Neuronal stem cell (in vitro differentiated cells): ENCODE measurements around the gene ARHGEF28.

ENCODE experiments used
- DNase-seq: peaks from one replicate; pipeline ENCODE4 v3.0.0-alpha.2; 2013; ENCODE audit warnings: low spot score
- H2AFZ ChIP-seq: one replicate; pipeline ENCODE4 v1.6.1; 2013; ENCODE audit warnings: mild to moderate bottlenecking, low read length, inconsistent platforms
- H2AK5ac ChIP-seq: 2 replicates; pipeline ENCODE4 v1.6.1; 2013; ENCODE audit warnings: low read depth, mild to moderate bottlenecking, inconsistent platforms, low read length, moderate library complexity, mixed read lengths
- H2BK120ac ChIP-seq: 2 replicates; pipeline ENCODE4 v1.6.1; 2013; ENCODE audit warnings: low read depth, mild to moderate bottlenecking, inconsistent platforms, low read length, moderate library complexity, mixed read lengths
- H2BK12ac ChIP-seq: one replicate; pipeline ENCODE4 v1.6.1; 2013; ENCODE audit warnings: low read length, inconsistent platforms
- H2BK15ac ChIP-seq: 2 replicates; pipeline ENCODE4 v1.6.1; 2013; ENCODE audit warnings: mild to moderate bottlenecking, low read length, inconsistent platforms, mixed read lengths
- H2BK5ac ChIP-seq: one replicate; pipeline ENCODE4 v1.6.1; 2013; ENCODE audit warnings: inconsistent platforms, mild to moderate bottlenecking, low read length, moderate library complexity
- H3K14ac ChIP-seq: one replicate; pipeline ENCODE4 v1.6.1; 2013; ENCODE audit warnings: low read length, inconsistent platforms
- H3K18ac ChIP-seq: 2 replicates; pipeline ENCODE4 v1.6.1; 2013; ENCODE audit warnings: low read length, inconsistent platforms
- H3K23ac ChIP-seq: 2 replicates; pipeline ENCODE4 v1.6.1; 2013; ENCODE audit warnings: low read depth, mild to moderate bottlenecking, mixed read lengths, low read length, inconsistent platforms; ENCODE audit not compliant: poor library complexity
- H3K27ac ChIP-seq: replicated peaks from 3 replicates; pipeline ENCODE4 v1.5.1; 2013; ENCODE audit warnings: low read length, inconsistent platforms
- H3K27me3 ChIP-seq, 3 experiments: 2 replicates each; pipeline ENCODE4 v1.6.1; 2013; ENCODE audit warnings: low read length in 3 of 3, mild to moderate bottlenecking in 2 of 3, inconsistent platforms in 1 of 3, low read depth in 1 of 3, mixed read lengths in 1 of 3, moderate library complexity in 1 of 3; ENCODE audit not compliant: control insufficient read depth in 3 of 3, insufficient read depth in 3 of 3
- H3K36me3 ChIP-seq, 2 donors: replicated peaks in 1 of 2; 2 replicates each; pipeline ENCODE4 v1.6.1; 2013; ENCODE audit warnings: low read length in 2 of 2; ENCODE audit not compliant: control insufficient read depth in 2 of 2, insufficient read depth in 2 of 2
- H3K4ac ChIP-seq: 2 replicates; pipeline ENCODE4 v1.6.1; 2013; ENCODE audit warnings: inconsistent platforms, mild to moderate bottlenecking, low read length, moderate library complexity
- H3K4me1 ChIP-seq, 2 donors: 1 replicate in 1 of 2; 2 replicates in 1 of 2; pipeline ENCODE4 v1.6.1; 2013; ENCODE audit warnings: low read length in 2 of 2, low read depth in 1 of 2; ENCODE audit not compliant: control insufficient read depth in 2 of 2, insufficient read depth in 1 of 2
- H3K4me2 ChIP-seq: one replicate; pipeline ENCODE4 v1.6.1; 2013; ENCODE audit warnings: mild to moderate bottlenecking, low read length, inconsistent platforms; ENCODE audit not compliant: insufficient read depth, poor library complexity, severe bottlenecking
- H3K4me3 ChIP-seq, 2 donors: 2 replicates each; pipeline ENCODE4 v1.5.1; 2013; ENCODE audit warnings: low read length in 2 of 2, mild to moderate bottlenecking in 2 of 2, inconsistent platforms in 1 of 2, moderate library complexity in 1 of 2
- H3K79me1 ChIP-seq: one replicate; pipeline ENCODE4 v1.6.1; 2013; ENCODE audit warnings: low read depth, mild to moderate bottlenecking, inconsistent platforms, low read length, moderate library complexity
- H3K9ac ChIP-seq: one replicate; pipeline ENCODE4 v1.6.1; 2013; ENCODE audit warnings: mild to moderate bottlenecking, low read depth, low read length, inconsistent platforms; ENCODE audit not compliant: poor library complexity
- H3K9me3 ChIP-seq, 2 donors: replicated peaks in 1 of 2; 2 replicates each; pipeline versions ENCODE3 to v1.6.1; 2013; ENCODE audit warnings: low read length in 2 of 2, mild to moderate bottlenecking in 2 of 2, inconsistent platforms in 1 of 2, low read depth in 1 of 2, mixed read lengths in 1 of 2, moderate library complexity in 1 of 2; ENCODE audit not compliant: control insufficient read depth in 2 of 2, insufficient read depth in 1 of 2
- H4K8ac ChIP-seq: one replicate; pipeline ENCODE4 v1.6.1; 2013; ENCODE audit warnings: low read depth, mild to moderate bottlenecking, inconsistent platforms, low read length, moderate library complexity
- H4K91ac ChIP-seq: one replicate; pipeline ENCODE4 v1.6.1; 2013; ENCODE audit warnings: low read length, low read depth, mild to moderate bottlenecking, inconsistent platforms; ENCODE audit not compliant: poor library complexity
- WGBS, 2 donors: extraction: QIAGEN DNeasy Blood & Tissue Kit; methylation state at CpG; one replicate each; pipeline ENCODE4 v1.1.7; 2013; ENCODE audit warnings: missing lambda C conversion rate in 2 of 2, mixed read lengths in 1 of 2; ENCODE audit not compliant: insufficient read length in 2 of 2, insufficient replicate concordance in 1 of 2; ENCODE audit errors: extremely low coverage in 2 of 2; 5-methylcytosine and 5-hydroxymethylcytosine counted together

Gene ARHGEF28

DNA sequence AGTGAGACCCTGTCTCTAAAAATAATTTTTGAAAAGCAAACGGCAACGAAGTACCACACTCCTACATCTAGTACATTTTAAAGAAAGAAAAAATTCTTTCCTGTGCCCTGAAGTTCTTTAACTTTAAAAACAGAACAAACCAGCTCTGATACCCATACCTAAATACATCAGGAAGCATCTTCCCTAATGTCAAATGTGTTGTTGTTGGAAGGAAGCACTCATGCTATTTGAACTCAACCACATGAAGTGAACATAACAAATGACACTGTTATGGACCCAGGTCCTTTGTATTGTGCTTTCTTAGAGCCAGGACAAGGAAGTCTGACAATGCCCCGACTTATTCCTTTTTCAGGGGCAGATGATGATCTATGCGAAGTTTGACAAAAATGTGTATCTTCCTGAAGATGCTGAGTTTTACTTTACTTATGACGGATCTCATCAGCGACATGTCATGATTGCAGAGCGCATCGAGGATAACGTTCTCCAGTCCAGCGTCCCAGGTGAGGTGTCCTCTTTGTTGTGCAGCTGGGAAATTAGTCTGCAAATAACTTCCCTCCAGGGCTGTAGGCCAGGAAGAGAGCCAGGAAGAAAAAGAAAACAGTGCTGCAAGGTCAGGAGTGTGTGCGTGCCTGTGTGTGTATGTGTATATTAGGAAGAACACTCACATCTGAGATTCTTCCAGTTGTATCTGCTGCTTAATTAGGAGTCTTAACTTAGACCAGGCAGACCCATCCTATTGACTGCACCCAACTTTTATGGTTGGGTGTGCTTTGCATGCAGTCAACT is 123.7 kb downstream of the ARHGEF28 start:
- Histone ChIP-seq H3K18ac (no peak overlapping the region), H3K4me1 (peaks cover 0 to 2% of the 10 kb centered on the region in 2 donors), H3K79me1 (no peaks in the 10 kb centered on the region), H2BK12ac (no peak overlapping the region), H3K9ac (no peak overlapping the region), H2BK120ac (no peak overlapping the region), H3K27ac (no peak overlapping the region), H2BK15ac (no peak overlapping the region), H2AK5ac (no peak overlapping the region), H3K23ac (no peak overlapping the region), H4K91ac (no peak overlapping the region), H2BK5ac (no peak overlapping the region), H3K4me3 (no peak overlapping the region), H3K14ac (no peak overlapping the region), H3K36me3 (no peaks in the 10 kb centered on the region), H3K4ac (no peak overlapping the region), H3K4me2 (no peak overlapping the region), H3K9me3 (peaks cover 0 to 1% of the 10 kb centered on the region in 2 donors), H4K8ac (no peak overlapping the region), H3K27me3 (peaks cover 0 to 17% (median 0%) of the 10 kb centered on the region in 3 experiments), H2AFZ (no peak overlapping the region)
- no peak for DNase-seq
- WGBS, 2 donors = no CpG with 5 or more reads among the region's 11 CpGs

DNA sequence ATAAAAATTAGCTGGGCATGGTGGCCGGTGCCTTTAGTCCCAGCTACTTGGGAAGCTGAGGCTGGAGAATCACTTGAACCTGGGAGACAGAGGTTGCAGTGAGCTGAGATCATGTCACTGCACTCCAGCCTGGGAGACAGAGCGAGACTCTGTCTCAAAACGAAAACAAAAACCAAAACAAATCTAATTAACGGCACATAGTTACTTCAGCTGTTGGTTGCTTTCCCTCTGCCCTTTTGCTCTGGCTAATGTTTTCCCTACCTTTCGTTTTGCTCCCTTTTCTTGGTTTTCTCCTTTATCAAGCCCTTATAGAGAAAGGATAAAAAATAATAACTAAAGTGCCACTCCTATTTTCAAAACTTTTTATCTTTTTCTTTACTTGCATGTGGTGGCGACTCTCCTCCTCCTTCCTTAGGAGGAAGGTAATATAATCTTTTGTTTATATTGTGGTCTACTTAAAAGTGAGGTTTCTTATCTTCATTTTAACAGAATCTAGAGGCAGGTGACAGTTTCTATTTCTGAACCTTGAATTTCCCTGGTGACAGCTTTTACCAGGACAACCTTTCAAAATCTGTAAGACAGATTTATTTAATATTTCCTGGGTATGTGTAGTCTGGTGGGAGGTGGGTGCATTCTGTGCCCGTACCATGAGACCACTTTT is 125.4 kb downstream of the ARHGEF28 start:
- Histone ChIP-seq H2BK120ac (no peak overlapping the region), H2BK12ac (no peak overlapping the region), H2AFZ (no peak overlapping the region), H3K27ac (no peak overlapping the region), H3K36me3 (no peaks in the 10 kb centered on the region), H3K18ac (no peak overlapping the region), H4K8ac (no peak overlapping the region), H2BK15ac (no peak overlapping the region), H3K4me3 (no peak overlapping the region), H3K4me2 (no peak overlapping the region), H2AK5ac (no peak overlapping the region), H4K91ac (no peak overlapping the region), H3K27me3 (peaks cover 0 to 17% (median 0%) of the 10 kb centered on the region in 3 experiments), H3K23ac (no peak overlapping the region), H3K9me3 (peaks cover 0 to 1% of the 10 kb centered on the region in 2 donors), H3K4ac (no peak overlapping the region), H3K79me1 (no peaks in the 10 kb centered on the region), H2BK5ac (no peak overlapping the region), H3K4me1 (peaks cover 0 to 2% of the 10 kb centered on the region in 2 donors), H3K14ac (no peak overlapping the region), H3K9ac (no peak overlapping the region)
- WGBS, 2 donors = no CpG with 5 or more reads among the region's 7 CpGs
- no peak for DNase-seq

DNA sequence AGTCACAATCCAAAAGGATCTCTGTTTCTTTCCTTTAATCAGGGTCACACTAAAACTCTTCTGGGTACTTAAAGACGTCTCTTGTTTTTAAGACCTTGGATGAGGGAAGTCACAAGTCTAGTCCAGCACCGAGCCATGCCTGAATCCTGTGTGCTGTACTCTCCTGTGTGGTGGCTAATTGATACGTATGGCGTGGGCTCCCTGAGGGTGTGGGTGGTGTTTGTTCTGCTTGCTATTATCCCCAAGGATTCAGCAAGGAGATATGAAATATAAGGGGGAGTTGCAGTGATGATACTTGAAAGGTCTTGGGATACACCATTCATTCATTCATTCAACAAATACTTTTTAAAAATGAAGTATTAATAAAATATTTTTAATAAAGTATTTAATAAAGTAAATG is 128.3 kb downstream of the ARHGEF28 start:
- no peak overlapping the region for H2BK12ac ChIP-seq

DNA sequence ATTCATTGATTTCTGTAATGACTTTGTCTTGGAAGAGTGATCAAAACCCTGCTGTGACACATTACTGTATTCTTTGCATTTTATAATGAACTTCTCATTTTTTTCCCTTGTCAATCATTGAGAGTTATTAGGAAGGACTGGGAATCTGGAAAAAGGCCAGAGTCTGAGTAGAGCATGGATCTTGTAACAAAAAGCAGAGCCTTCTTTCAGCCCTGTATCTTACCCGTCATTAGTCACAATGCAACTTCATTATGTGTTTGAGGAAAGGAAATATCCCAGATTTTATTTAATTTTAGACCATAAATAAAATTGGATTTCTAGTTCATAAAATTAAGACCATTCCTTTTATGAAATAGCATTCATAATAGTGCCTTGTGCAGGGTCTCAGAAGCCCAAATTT is 131.4 kb downstream of the ARHGEF28 start:
- no peak overlapping the region for H4K91ac ChIP-seq
- H3K4me1 ChIP-seq = no peaks in the 10 kb centered on the region
- no peak overlapping the region for H3K4me2 ChIP-seq
- H3K27ac ChIP-seq = no peak overlapping the region
- no peak overlapping the region for H3K23ac ChIP-seq
- no peaks in the 10 kb centered on the region for H3K9me3 ChIP-seq
- H2AK5ac ChIP-seq = no peak overlapping the region
- H3K18ac ChIP-seq = no peak overlapping the region
- H3K9ac ChIP-seq = no peak overlapping the region
- no peak overlapping the region for H2BK120ac ChIP-seq
- H3K79me1 ChIP-seq = no peaks in the 10 kb centered on the region
- no peak overlapping the region for H3K4ac ChIP-seq
- DNase-seq = no peak
- no peak overlapping the region for H2BK5ac ChIP-seq
- no peak overlapping the region for H4K8ac ChIP-seq
- WGBS, 2 donors = no CpG with 5 or more reads among the region's 1 CpG
- H2BK12ac ChIP-seq = no peak overlapping the region
- no peak overlapping the region for H3K4me3 ChIP-seq
- H3K36me3 ChIP-seq = no peaks in the 10 kb centered on the region
- H3K27me3 ChIP-seq = peaks cover 0 to 2% (median 0%) of the 10 kb centered on the region in 3 experiments
- H2BK15ac ChIP-seq = no peak overlapping the region
- H3K14ac ChIP-seq = no peak overlapping the region
- H2AFZ ChIP-seq = no peak overlapping the region

More for the DNA sequence above, 128.3 kb downstream of the ARHGEF28 start:
- H4K8ac ChIP-seq = no peak overlapping the region
- H3K4ac ChIP-seq = no peak overlapping the region
- no peak overlapping the region for H3K18ac ChIP-seq
- no peak overlapping the region for H3K4me3 ChIP-seq
- H3K27me3 ChIP-seq = peaks cover 0 to 12% (median 0%) of the 10 kb centered on the region in 3 experiments
- WGBS, 2 donors = no CpG with 5 or more reads among the region's 4 CpGs
- no peaks in the 10 kb centered on the region for H3K79me1 ChIP-seq
- H3K27ac ChIP-seq = no peak overlapping the region
- H3K23ac ChIP-seq = no peak overlapping the region
- no peak overlapping the region for H4K91ac ChIP-seq
- H2BK120ac ChIP-seq = no peak overlapping the region
- no peak overlapping the region for H2BK15ac ChIP-seq
- no peak overlapping the region for H3K4me2 ChIP-seq
- no peak for DNase-seq
- no peak overlapping the region for H2BK5ac ChIP-seq
- no peak overlapping the region for H3K9ac ChIP-seq
- H2AFZ ChIP-seq = no peak overlapping the region
- no peaks in the 10 kb centered on the region for H3K36me3 ChIP-seq
- no peaks in the 10 kb centered on the region for H3K4me1 ChIP-seq
- no peak overlapping the region for H2AK5ac ChIP-seq
- H3K14ac ChIP-seq = no peak overlapping the region
- H3K9me3 ChIP-seq = no peaks in the 10 kb centered on the region
